Endometrium (tissue), 2 donors: ENCODE measurements around the gene PDE7B.

Source experiments
- FAIRE-seq: peaks from 2 replicates; lab custom pipeline; 2012; peaks lifted over from hg19 to GRCh38; lab: Jason Lieb, UNC
- donor health status: control.
- donor health status: control.

PDE7B gene

DNA sequence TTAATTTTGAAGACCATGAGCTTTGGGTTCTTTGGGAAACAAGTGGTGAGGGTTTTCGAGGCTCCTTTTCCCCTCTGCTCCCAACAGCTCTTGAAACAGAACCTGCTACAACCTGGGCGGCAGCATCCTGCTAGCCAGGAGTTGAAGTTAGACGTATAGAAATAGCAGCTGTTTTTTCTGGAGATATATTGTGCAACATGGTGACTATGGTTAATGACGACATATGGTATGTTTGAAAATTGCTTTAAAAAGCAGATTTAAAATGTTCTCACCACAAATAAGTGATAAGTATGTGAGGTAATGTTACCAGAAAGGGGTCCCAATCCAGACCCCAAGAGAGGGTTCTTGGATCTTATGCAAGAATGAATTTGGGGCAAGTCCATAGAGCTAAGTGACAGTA lies 138.9 kb downstream of the PDE7B start:
- no peak for FAIRE-seq

DNA sequence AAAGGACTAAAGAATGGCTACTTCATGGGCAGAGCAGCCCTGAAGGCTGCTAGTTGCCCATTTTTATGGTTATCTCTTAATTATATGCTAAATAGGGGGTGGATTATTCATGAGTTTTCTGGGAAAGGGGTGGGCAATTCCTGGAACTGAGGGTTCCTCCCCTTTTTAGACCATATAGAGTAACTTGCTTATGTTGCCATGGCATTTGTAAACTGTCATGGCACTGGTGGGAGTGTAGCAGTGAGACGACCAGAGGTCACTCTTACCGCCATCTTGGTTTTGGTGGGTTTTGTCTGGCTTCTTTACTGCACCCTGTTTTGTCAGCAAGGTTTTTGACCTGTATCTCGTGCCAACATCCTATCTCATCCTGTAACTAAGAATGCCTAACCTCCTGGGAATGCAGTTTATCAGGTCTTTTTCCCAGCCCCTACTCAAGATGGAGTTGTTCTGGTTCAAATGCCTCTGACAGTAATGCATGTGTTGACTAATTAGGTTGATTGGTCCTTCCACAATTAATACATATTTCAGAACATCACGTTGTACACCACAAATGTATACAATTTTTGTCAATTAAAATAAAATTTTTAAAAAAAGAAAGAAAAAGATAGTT lies 139.5 kb downstream of the PDE7B start:
- FAIRE-seq = no peak

- no peak for FAIRE-seq
Observed at GRCh38 chr6:135992739-135993138, 141.2 kb downstream of the PDE7B start.

DNA sequence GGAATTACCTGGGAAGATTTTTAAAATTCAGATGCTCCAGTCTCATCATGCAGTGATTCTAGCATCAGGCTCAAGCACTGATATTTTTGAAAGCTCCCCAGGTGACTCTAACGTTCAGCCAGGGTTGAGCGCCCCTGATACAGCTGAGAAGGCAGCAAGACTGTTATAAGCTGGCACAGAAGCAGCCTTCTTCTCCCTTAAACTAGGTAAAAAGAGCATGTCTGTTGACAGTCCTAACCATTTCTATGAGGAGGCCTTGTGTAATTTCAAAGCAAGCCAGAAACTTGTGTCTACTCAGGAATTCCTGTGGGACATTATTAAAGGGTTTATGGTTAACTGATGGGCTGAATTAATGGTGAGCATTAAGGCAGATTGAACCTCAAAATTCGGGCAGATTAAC lies 141.9 kb downstream of the PDE7B start:
- no peak for FAIRE-seq

- FAIRE-seq = no peak
Observed at GRCh38 chr6:135994857-135995544, 143.5 kb downstream of the PDE7B start.

- FAIRE-seq = no peak
Observed at GRCh38 chr6:135995545-135995898, 144.0 kb downstream of the PDE7B start.

- no peak for FAIRE-seq
Observed at GRCh38 chr6:135996668-135997067, 145.2 kb downstream of the PDE7B start.

DNA sequence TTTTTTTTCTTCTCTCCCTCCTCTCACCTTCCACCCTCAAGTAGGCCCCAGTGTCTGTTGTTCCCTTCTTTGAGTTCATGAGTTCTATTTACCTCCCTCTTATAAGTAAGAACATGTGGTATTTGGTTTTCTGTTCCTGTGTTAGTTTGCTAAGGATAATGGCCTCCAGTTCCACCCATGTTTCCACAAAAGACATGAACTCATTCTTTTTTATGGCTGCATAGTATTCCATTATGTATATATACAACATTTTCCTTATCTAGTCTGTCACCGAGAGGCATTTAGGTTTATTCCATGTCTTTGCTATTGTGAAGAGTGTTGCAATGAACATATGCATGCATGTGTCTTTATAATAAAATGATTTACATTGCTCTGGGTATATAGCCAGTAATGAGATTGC lies 147.9 kb downstream of the PDE7B start:
- FAIRE-seq = no peak

GRCh38 chr6:136007345-136007744 lies 155.8 kb downstream of the PDE7B start:
- FAIRE-seq = no peak

DNA sequence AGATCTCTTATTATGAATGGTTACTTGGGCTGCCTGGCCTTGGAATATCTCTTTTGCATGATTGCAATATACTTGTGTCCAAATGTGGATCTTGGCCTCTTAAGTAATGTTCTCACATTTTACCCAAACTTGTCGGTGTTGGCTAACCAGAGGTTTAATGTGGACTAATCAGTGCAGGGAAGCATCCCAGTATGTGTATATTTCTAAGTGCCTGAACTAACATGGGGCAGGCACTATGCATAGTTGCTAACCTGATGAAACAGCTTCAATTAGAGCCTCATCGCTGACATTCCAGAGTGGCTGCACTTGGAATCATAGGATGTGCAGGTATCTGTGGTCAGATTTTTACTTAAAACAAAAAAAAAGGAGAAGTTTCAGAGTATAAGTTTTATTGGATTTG lies 160.0 kb downstream of the PDE7B start:
- FAIRE-seq = no peak

- FAIRE-seq = no peak
Observed at GRCh38 chr6:136012198-136012887, 160.8 kb downstream of the PDE7B start.

DNA sequence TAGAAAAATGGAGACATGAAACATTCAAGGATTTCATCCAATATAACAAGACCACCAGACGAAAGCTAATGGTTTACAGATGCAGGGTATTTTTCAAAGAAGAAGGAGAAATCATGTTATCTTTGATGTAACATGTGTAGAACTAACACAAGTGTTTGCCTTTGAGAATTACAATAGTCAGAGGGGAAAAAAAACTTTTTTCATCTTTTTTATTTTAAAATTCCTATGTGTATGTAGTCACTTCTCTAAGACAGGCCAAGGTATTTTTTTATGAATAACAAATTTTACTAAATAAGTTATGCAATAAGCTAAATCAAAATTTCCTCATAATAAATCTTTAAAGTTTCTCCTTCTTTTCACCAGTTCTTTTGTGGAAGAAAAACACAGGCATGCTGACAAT lies 161.4 kb downstream of the PDE7B start:
- FAIRE-seq = no peak

- no peak for FAIRE-seq
Observed at GRCh38 chr6:136014454-136015437, 163.2 kb downstream of the PDE7B start.

DNA sequence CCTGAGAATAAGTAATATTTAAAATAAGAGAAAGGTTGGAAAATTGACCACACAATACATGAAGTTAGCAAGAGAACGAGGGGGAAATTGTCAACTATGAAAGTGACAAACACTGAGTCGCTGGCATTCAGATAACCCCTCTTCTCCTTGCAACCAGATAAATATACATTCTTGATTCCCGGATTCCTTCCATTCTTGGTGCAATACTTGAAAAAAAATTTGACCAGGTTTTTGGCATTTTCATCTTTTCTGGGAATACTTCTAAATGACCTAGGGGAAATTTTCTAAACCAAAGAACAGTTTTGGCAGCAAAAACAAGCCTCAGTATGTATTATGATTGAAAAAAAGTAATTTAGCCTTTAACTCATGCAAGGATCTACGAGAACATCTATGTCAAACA lies 164.0 kb downstream of the PDE7B start:
- no peak for FAIRE-seq

DNA sequence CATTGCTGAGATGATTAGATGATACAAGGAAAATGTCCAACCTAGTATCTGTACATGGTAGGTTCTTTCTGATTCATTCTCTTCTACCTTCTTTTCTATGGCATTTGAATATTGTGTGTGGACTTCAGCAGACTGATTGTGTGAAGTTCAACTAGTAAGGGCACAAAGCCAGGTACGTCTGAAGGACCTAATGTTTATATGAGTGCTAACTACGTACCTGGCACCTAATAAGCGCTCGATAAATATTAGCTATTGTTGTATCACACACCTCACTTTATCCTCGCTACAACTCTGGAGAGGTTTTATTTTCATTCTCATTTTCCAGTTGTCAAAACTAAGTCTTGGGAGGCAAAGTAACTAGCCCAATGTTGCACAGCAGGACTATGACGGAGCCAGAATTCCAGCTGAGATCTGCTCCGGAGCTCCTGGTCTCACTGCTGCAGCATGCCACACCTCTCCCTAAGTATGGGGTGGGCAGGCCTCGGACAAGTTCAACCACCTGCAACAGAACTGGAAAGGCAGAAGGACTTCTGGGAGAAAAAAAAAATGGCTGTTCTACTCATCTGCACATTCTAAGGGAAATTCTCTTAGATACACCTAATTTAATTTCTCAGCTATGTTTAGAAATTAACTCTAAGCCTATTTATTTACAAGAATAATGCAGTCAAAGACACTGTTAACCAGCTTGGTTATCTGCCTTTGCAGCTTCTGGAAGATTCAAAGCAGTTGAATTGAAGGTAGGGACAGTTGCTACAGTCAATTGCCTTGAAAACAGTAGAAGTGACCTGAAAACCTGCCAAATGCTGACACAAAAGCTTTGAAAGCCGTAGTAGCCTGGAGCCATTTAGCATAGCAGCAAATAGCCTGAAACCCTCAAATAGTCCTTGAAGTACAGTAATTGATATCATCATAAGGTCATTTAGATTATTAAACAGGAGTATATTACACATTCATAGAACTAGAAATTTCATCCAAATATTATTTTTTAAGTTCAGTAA lies 165.0 kb downstream of the PDE7B start:
- no peak for FAIRE-seq

DNA sequence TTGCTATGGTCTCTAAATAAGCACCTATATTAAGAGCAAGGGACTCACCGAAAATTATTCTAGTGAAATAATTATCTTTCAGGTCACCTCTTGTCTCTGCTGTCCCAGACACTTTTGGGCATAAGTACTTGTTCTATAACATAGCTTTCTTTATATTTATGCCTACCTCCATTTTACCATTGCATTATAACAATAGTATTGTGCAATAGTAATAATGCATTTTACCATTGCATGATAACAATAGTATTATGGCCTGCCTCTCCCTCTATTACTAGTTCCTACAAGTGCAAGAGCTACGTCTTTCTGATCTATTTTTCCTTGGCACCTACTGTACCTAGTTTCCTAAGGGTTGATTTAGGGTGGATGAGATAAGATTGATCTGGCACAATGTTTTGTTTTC lies 169.2 kb downstream of the PDE7B start:
- FAIRE-seq = no peak

DNA sequence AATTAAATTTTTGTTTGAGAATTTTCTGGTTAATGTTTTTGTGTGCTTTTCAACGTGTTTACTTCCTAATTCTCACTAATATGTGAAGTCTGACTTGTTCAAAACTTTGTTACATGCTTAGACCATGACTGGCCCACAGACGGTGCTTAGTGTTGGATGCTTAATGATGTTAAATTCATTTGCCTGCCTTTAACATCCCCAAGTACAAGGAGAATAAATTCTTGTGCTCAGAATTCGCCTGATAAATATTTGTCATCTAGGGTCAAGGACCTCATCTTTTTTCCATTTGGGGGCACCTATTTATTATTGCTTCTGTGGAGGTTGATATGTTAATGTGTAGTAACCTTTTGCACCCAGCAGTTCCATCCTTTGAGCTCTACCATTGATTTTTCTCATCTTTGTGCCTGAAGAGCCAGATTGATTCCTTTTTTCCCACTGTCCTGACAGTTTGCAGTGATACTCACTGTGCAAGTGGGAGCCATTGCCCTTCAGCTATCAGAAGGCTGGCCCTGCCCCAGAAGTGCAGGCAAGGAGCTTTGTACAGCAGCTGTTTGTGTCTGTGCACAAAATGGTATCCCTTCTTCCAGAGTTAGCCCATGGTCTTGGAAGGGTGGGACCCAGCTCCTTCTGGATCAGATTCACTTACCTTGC lies 170.8 kb downstream of the PDE7B start:
- no peak for FAIRE-seq

GRCh38 chr6:136024711-136025110 lies 173.2 kb downstream of the PDE7B start:
- FAIRE-seq = no peak

GRCh38 chr6:136025736-136026135 lies 174.2 kb downstream of the PDE7B start:
- no peak for FAIRE-seq

GRCh38 chr6:136030131-136030530 lies 178.6 kb downstream of the PDE7B start:
- FAIRE-seq = no peak

DNA sequence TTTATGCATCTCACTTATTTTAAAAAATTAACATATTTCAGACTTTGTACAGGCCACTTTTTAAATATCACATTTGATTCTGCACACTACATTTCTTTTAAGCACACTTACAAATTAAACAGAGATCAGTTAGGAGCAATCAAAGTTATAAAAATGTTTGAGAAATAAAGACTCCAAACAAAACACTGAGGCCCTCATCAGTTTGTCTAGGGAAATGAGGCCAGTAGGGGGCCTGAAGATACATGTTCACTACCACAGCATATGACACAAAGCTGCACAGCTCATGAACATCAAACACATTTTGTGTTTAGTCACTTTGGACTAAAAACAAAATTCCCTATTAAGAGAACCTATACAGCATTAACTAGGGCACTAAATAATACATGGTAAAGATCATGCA lies 180.5 kb downstream of the PDE7B start:
- peak; percentile 51 for FAIRE-seq
